H1 (cell line): ENCODE measurements around the gene NSUN7. TPM values are rescaled to one million over a fixed set of nuclear protein-coding genes. Genes with fewer than 3 reads are reported as not detected.

ENCODE experiments used
- CTCF ChIA-PET: fragments of 300-600 bp; sonication (Branson Sonifier 250); formaldehyde crosslinking; loops from one replicate; lab custom pipeline; 2021; ENCODE audit not compliant: partially characterized antibody; lab: Charles Lee
- POLR2A ChIA-PET: fragments of 300-600 bp; sonication (Branson Sonifier 250); formaldehyde crosslinking; loops from one replicate; lab custom pipeline; 2021; ENCODE audit warnings: inconsistent platforms; ENCODE audit not compliant: partially characterized antibody; lab: Charles Lee
- DNase-seq, 2 experiments: peaks; one replicate each; pipeline versions ENCODE4 v3.0.0 to v3.0.0-alpha.2; 2010 to 2022; ENCODE audit warnings: low spot score in 2 of 2, low read depth in 1 of 2, mixed read lengths in 1 of 2
- FAIRE-seq: peaks from 2 replicates; lab custom pipeline; 2011; peaks lifted over from hg19 to GRCh38; lab: Jason Lieb, UNC
- H2AFZ ChIP-seq: 2 replicates; pipeline ENCODE4 v1.8.1; 2012; ENCODE audit warnings: low read length, inconsistent platforms
- H2AK5ac ChIP-seq: 2 replicates; pipeline ENCODE4 v1.6.1; 2013; ENCODE audit warnings: low read depth, low read length
- H2BK120ac ChIP-seq: replicated peaks from 2 replicates; pipeline ENCODE3; 2013; ENCODE audit warnings: low read depth, low read length, inconsistent platforms
- H2BK12ac ChIP-seq: 2 replicates; pipeline ENCODE4 v1.6.1; 2013; ENCODE audit warnings: low read depth, low read length
- H2BK15ac ChIP-seq: 2 replicates; pipeline ENCODE4 v1.6.1; 2013; ENCODE audit warnings: low read length
- H2BK20ac ChIP-seq: 2 replicates; pipeline ENCODE4 v1.6.1; 2013; ENCODE audit warnings: low read length
- H2BK5ac ChIP-seq: 2 replicates; pipeline ENCODE4 v1.6.1; 2013; ENCODE audit warnings: low read depth, low read length
- H3K14ac ChIP-seq: 2 replicates; pipeline ENCODE4 v1.6.1; 2013; ENCODE audit warnings: inconsistent platforms; ENCODE audit not compliant: insufficient read length
- H3K18ac ChIP-seq: 2 replicates; pipeline ENCODE4 v1.6.1; 2013; ENCODE audit warnings: low read length; ENCODE audit errors: extremely low read depth
- H3K23ac ChIP-seq: 2 replicates; pipeline ENCODE4 v1.6.1; 2013; ENCODE audit warnings: inconsistent platforms; ENCODE audit not compliant: insufficient read length
- H3K23me2 ChIP-seq: 2 replicates; pipeline ENCODE4 v1.6.1; 2013; ENCODE audit warnings: low read depth, low read length
- H3K27ac ChIP-seq: 2 replicates; pipeline ENCODE4 v1.6.1; 2011; ENCODE audit warnings: low read depth, low read length, inconsistent platforms
- H3K27me3 ChIP-seq, 4 experiments: replicated peaks in 1 of 4; 1 replicate in 1 of 4; 2 replicates in 3 of 4; pipeline versions ENCODE4 v1.6.1 to v1.8.1; 2011 to 2013; ENCODE audit warnings: low read length in 3 of 4, mild to moderate bottlenecking in 3 of 4, inconsistent platforms in 2 of 4, mixed read lengths in 2 of 4, moderate library complexity in 1 of 4; ENCODE audit not compliant: control insufficient read depth in 3 of 4, insufficient read depth in 3 of 4; ENCODE audit errors: extremely low read depth in 1 of 4
- H3K36me3 ChIP-seq, 4 experiments: 2 replicates each; pipeline versions ENCODE4 v1.6.1 to v1.8.1; 2011 to 2013; ENCODE audit warnings: mild to moderate bottlenecking in 4 of 4, low read length in 3 of 4, moderate library complexity in 2 of 4, control low read depth in 1 of 4, inconsistent platforms in 1 of 4; ENCODE audit not compliant: insufficient read depth in 4 of 4, control insufficient read depth in 2 of 4
- H3K4ac ChIP-seq: replicated peaks from 2 replicates; pipeline ENCODE3; 2013; ENCODE audit warnings: low read length, low read depth, mixed read lengths, inconsistent platforms; ENCODE audit not compliant: insufficient read length
- H3K4me1 ChIP-seq, 4 experiments: replicated peaks in 1 of 4; 1 replicate in 1 of 4; 2 replicates in 3 of 4; pipeline versions ENCODE4 v1.6.1 to v1.8.1; 2011 to 2013; ENCODE audit warnings: low read length in 3 of 4, inconsistent platforms in 2 of 4, mixed read lengths in 1 of 4; ENCODE audit not compliant: insufficient read depth in 4 of 4, control insufficient read depth in 3 of 4
- H3K4me2 ChIP-seq, 2 experiments: 2 replicates each; pipeline versions ENCODE4 v1.6.1 to v1.8.1; 2011 to 2013; ENCODE audit warnings: low read depth in 2 of 2, low read length in 2 of 2, control low read depth in 1 of 2, inconsistent platforms in 1 of 2, mild to moderate bottlenecking in 1 of 2; ENCODE audit not compliant: insufficient read depth in 1 of 2
- H3K4me3 ChIP-seq, 4 experiments: fragments of 200-600, 300-600 bp in 1 of 4; sonication (generic), shearing (Covaris generic), sonication (Bioruptor Twin) in 1 of 4; 2 replicates each; pipeline versions ENCODE4 v1.5.1 to v1.8.1; 2011 to 2016; ENCODE audit warnings: low read length in 4 of 4, low read depth in 3 of 4, control low read depth in 2 of 4, inconsistent platforms in 2 of 4, mild to moderate bottlenecking in 2 of 4, mixed read lengths in 1 of 4, moderate library complexity in 1 of 4; ENCODE audit not compliant: insufficient read depth in 2 of 4; ENCODE audit errors: extremely low read depth in 1 of 4
- H3K56ac ChIP-seq: replicated peaks from 2 replicates; pipeline ENCODE3; 2013; ENCODE audit warnings: low read depth, mild to moderate bottlenecking, mixed read lengths, low read length, inconsistent platforms; ENCODE audit not compliant: insufficient read length
- H3K79me1 ChIP-seq: 2 replicates; pipeline ENCODE4 v1.6.1; 2013; ENCODE audit warnings: low read depth, low read length, control low read depth
- H3K79me2 ChIP-seq, 2 experiments: 2 replicates each; pipeline versions ENCODE4 v1.6.1 to v1.8.1; 2012 to 2013; ENCODE audit warnings: low read length in 2 of 2, mild to moderate bottlenecking in 2 of 2, inconsistent platforms in 1 of 2; ENCODE audit not compliant: insufficient read depth in 2 of 2, control insufficient read depth in 1 of 2
- H3K9ac ChIP-seq, 4 experiments: replicated peaks in 1 of 4; 1 replicate in 1 of 4; 2 replicates in 3 of 4; pipeline versions ENCODE4 v1.6.1 to v1.8.1; 2011 to 2013; ENCODE audit warnings: low read depth in 3 of 4, low read length in 3 of 4, control low read depth in 2 of 4, mild to moderate bottlenecking in 2 of 4, moderate library complexity in 2 of 4, inconsistent platforms in 1 of 4; ENCODE audit errors: extremely low read depth in 1 of 4
- H3K9me3 ChIP-seq, 2 experiments: 2 replicates each; pipeline versions ENCODE4 v1.6.1 to v1.8.1; 2012 to 2013; ENCODE audit warnings: mild to moderate bottlenecking in 2 of 2, moderate library complexity in 2 of 2, control low read depth in 1 of 2, inconsistent platforms in 1 of 2, low read depth in 1 of 2, low read length in 1 of 2, mixed read lengths in 1 of 2; ENCODE audit not compliant: insufficient read depth in 2 of 2
- H4K20me1 ChIP-seq, 2 experiments: replicated peaks in 1 of 2; 2 replicates each; pipeline versions ENCODE3 to v1.8.1; 2011 to 2013; ENCODE audit warnings: inconsistent platforms in 2 of 2, low read length in 2 of 2, mild to moderate bottlenecking in 1 of 2; ENCODE audit not compliant: insufficient read depth in 2 of 2, control insufficient read depth in 1 of 2
- H4K5ac ChIP-seq: 2 replicates; pipeline ENCODE4 v1.6.1; 2013; ENCODE audit warnings: low read length, low read depth, mixed read lengths, inconsistent platforms; ENCODE audit not compliant: insufficient read length
- H4K8ac ChIP-seq: 2 replicates; pipeline ENCODE4 v1.8.0; 2013; ENCODE audit warnings: mild to moderate bottlenecking, moderate library complexity, low read length, inconsistent platforms; ENCODE audit not compliant: insufficient read depth; ENCODE audit errors: extremely low read depth
- H4K91ac ChIP-seq: replicated peaks from 2 replicates; pipeline ENCODE3; 2013; ENCODE audit warnings: low read length, mixed read lengths, inconsistent platforms; ENCODE audit not compliant: insufficient read length
- BCL11A ChIP-seq, 2 experiments: IDR thresholded peaks; one replicate each; pipeline ENCODE4 v1.6.1; 2011; ENCODE audit warnings: low read depth in 2 of 2, low read length in 2 of 2, mild to moderate bottlenecking in 2 of 2
- CBX8 ChIP-seq: fragments of 300-800, 300-1000 bp; sonication (generic); IDR thresholded peaks from 2 replicates; pipeline ENCODE4 v1.7.1; 2016; ENCODE audit warnings: low read depth, low read length, borderline replicate concordance
- CEBPB ChIP-seq: IDR thresholded peaks from 2 replicates; pipeline ENCODE4 v1.6.1; 2012; ENCODE audit warnings: low read depth, low read length
- CHD2 ChIP-seq: IDR thresholded peaks from 2 replicates; pipeline ENCODE4 v1.6.1; 2012; ENCODE audit warnings: low read length, improper control_type of control experiment
- KDM1A ChIP-seq: fragments of 200-600, 300-600 bp; sonication (generic); IDR thresholded peaks from 2 replicates; pipeline ENCODE4 v1.7.1; 2016; ENCODE audit warnings: mild to moderate bottlenecking, low read length, borderline replicate concordance
- NANOG ChIP-seq: IDR thresholded peaks from 2 replicates; pipeline ENCODE4 v1.6.1; 2011; ENCODE audit warnings: low read length, low read depth, mild to moderate bottlenecking, inconsistent platforms; ENCODE audit not compliant: insufficient read depth, poor library complexity, severe bottlenecking
- POU5F1 ChIP-seq: IDR thresholded peaks from 2 replicates; pipeline ENCODE4 v1.6.1; 2011; ENCODE audit warnings: low read depth, mild to moderate bottlenecking, low read length, moderate library complexity
- RAD21 ChIP-seq, 2 experiments: IDR thresholded peaks in 1 of 2; conservative IDR thresholded peaks in 1 of 2; 2 replicates each; pipeline ENCODE4 v1.6.1; 2011; ENCODE audit warnings: low read depth in 2 of 2, low read length in 2 of 2, improper control_type of control experiment in 1 of 2, inconsistent platforms in 1 of 2, mild to moderate bottlenecking in 1 of 2, moderate library complexity in 1 of 2
- TAF1 ChIP-seq: IDR thresholded peaks from 2 replicates; pipeline ENCODE4 v1.6.1; 2011; ENCODE audit warnings: mild to moderate bottlenecking, low read depth, low read length
- WGBS, 2 experiments: shearing (Covaris generic) in 1 of 2; methylation state at CpG; one replicate each; pipeline versions ENCODE4 v1.1.6 to v1.1.7; 2013 to 2015; ENCODE audit warnings: low lambda C conversion rate in 2 of 2, mixed read lengths in 2 of 2, inconsistent platforms in 1 of 2, low coverage in 1 of 2, missing lambda C conversion rate in 1 of 2; ENCODE audit not compliant: insufficient replicate concordance in 2 of 2, insufficient coverage in 1 of 2, insufficient read length in 1 of 2; ENCODE audit errors: extremely low coverage in 1 of 2, missing lambda C conversion rate in 1 of 2; 5-methylcytosine and 5-hydroxymethylcytosine counted together
- polyA plus RNA-seq, 7 experiments: library from polyadenylated mRNA; depleted of rRNA in 3 of 7; stranded (reverse) in 5 of 7; unstranded in 2 of 7; fragments of >200 nt in 5 of 7; fragments of 200-250 nt in 2 of 7; gene quantifications; 1 replicate in 5 of 7; 2 replicates in 1 of 7; 4 replicates in 1 of 7; pipeline versions ENCODE4 v1.2.1 to v1.2.3, GENCODE V29; 2011 to 2013; ENCODE audit warnings: missing spikeins in 2 of 7, mixed read lengths in 2 of 7
- total RNA-seq: library from RNA; stranded (reverse); fragmentation: NEBNext Ultra II Directional; extraction: Animal tissue kit (Norgen Biotek cat#: 25700); gene quantifications from 2 replicates; pipeline ENCODE4 v1.2.1, GENCODE V29; 2021

NSUN7 gene
- total and polyA plus RNA-seq, 2 of the 8 experiments (the other 6 are each of a cell fraction or from before 2014, with no cell fraction given), result 8.8 to 24.4 TPM

DNA sequence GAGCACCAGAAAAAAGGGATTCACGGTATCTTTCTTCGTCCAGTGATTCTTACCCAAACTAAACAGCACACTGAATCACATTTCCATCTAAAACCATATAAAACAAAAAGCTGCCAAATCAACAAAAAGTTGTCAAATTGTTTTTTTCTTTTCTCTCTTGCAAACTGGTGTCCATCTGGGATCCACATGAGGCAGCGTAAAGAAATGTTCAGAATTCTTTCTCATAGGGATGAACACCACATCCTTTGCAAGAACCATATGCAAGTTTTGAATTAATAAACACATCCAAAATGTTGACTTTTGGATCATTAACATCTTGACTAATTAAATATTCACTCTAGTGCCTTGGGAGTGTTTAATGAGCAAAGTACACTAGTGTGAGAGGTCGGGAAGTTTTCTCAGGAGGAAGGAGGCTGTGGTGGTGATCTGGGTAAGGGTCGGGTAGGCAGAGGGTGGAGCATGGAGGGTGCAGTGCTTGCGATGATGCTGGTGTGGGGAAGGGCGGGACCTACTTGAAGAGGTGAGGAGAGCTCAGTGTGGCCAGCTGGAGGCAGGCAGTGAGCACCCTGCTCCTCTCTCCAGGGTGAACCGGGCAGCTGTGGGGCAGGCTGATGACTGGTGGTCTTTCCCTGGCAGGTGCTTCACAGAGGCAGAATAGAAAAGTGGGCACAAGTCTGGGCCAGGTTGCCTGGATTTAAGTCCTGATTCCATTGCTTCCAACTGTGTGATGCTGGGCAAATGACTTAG is 72.8 kb downstream of the NSUN7 start:
- Histone ChIP-seq H3K4me3 (no peak overlapping the region), H2BK12ac (no peak overlapping the region), H3K56ac (no peak overlapping the region), H3K36me3 (peaks cover 14 to 60% (median 42%) of the 10 kb centered on the region in 4 experiments; a peak in 7 of 8 replicates), H3K79me2 (no peaks in the 10 kb centered on the region), H3K9ac (no peak overlapping the region), H3K23me2 (no peaks in the 10 kb centered on the region), H3K27me3 (no peaks in the 10 kb centered on the region), H3K23ac (no peak overlapping the region), H2BK15ac (no peak overlapping the region), H3K14ac (no peak overlapping the region), H2AFZ (no peak overlapping the region), H3K79me1 (no peaks in the 10 kb centered on the region; the same call in 1 of the 2 replicates), H3K4me2 (no peak overlapping the region), H3K4ac (no peak overlapping the region), H4K5ac (no peak overlapping the region), H3K4me1 (no peaks in the 10 kb centered on the region), H2AK5ac (no peak overlapping the region), H2BK5ac (no peak overlapping the region), H3K18ac (no peak overlapping the region), H3K27ac (no peak overlapping the region), H2BK20ac (no peak overlapping the region), H4K8ac (no peak overlapping the region), H2BK120ac (no peak overlapping the region), H4K20me1 (peaks cover 1 to 5% of the 10 kb centered on the region in 2 experiments), H4K91ac (no peak overlapping the region), H3K9me3 (no peaks in the 10 kb centered on the region)
- TF ChIP-seq BCL11A (IDR thresholded peaks at IDR 0.05; ENCODE audit: low read depth in 2 of 2, low read length in 2 of 2) (no peak), CEBPB (no peak), CHD2 (no peak), RAD21 (IDR thresholded peaks at IDR 0.05 in 1 of 2, conservative IDR thresholded peaks at IDR 0.05 in 1 of 2; ENCODE audit: low read depth in 2 of 2, low read length in 2 of 2) (no peak), NANOG (no peak), CBX8 (no peak), KDM1A (no peak), TAF1 (no peak), POU5F1 (no peak)
- peak in 1 of 2 experiments; percentile 35 for DNase-seq
- CTCF ChIA-PET, result interaction anchor here (0.6 to 0.8 kb wide), 2 partner anchors 19 to 354 kb away, joined by 3 read pairs; no protein-coding TSS in a partner anchor
- POLR2A ChIA-PET, result interaction anchor here (1.1 kb wide), 1 partner anchor 75 kb away, joined by 3 read pairs; no protein-coding TSS in a partner anchor
- 92% methylated on average over 8 of the region's 8 CpGs; no CpG with 5 or more reads in 1 of the 2 experiments for WGBS, 2 experiments
- no peak for FAIRE-seq
